ENCODE data around the gene USH2A.

The USH2A gene

GRCh38 chr1:215597961-215598360 lies 825.3 kb downstream of the USH2A start:
- no peak for TF ChIP-seq CTCF (IDR thresholded peaks at IDR 0.05; ENCODE audit: control insufficient read depth, insufficient read depth, low read depth, low read length, missing control alignments)
- H3K4me3 ChIP-seq (ENCODE audit: control insufficient read depth, low read depth, low read length) = no peak overlapping the region
- no peak for DNase-seq (ENCODE audit: low read depth)

GRCh38 chr1:215595231-215595630 lies 828.0 kb downstream of the USH2A start:
- TF ChIP-seq CTCF (IDR thresholded peaks at IDR 0.05; ENCODE audit: control insufficient read depth, insufficient read depth, low read depth, low read length, missing control alignments) = no peak
- no peak for DNase-seq (ENCODE audit: low read depth)
- no peak overlapping the region for H3K4me3 ChIP-seq (ENCODE audit: control insufficient read depth, low read depth, low read length)

- no peak overlapping the region for H3K4me3 ChIP-seq (ENCODE audit: control insufficient read depth, low read depth, low read length)
- TF ChIP-seq CTCF (IDR thresholded peaks at IDR 0.05; ENCODE audit: control insufficient read depth, insufficient read depth, low read depth, low read length, missing control alignments) = no peak
- no peak for DNase-seq (ENCODE audit: low read depth)
These were observed 828.6 kb downstream of the USH2A start for GRCh38 chr1:215594640-215595039.

GRCh38 chr1:215590779-215591491 lies 832.3 kb downstream of the USH2A start:
- H3K4me3 ChIP-seq (ENCODE audit: control insufficient read depth, low read depth, low read length) = no peak overlapping the region
- DNase-seq (ENCODE audit: low read depth) = no peak
- no peak for TF ChIP-seq CTCF (IDR thresholded peaks at IDR 0.05; ENCODE audit: control insufficient read depth, insufficient read depth, low read depth, low read length, missing control alignments)

GRCh38 chr1:215589650-215590435 lies 833.4 kb downstream of the USH2A start:
- no peak overlapping the region for H3K4me3 ChIP-seq (ENCODE audit: control insufficient read depth, low read depth, low read length)
- DNase-seq (ENCODE audit: low read depth) = no peak
- TF ChIP-seq CTCF (IDR thresholded peaks at IDR 0.05; ENCODE audit: control insufficient read depth, insufficient read depth, low read depth, low read length, missing control alignments) = no peak

- no peak for DNase-seq (ENCODE audit: low read depth)
- H3K4me3 ChIP-seq (ENCODE audit: control insufficient read depth, low read depth, low read length) = no peak overlapping the region
- no peak for TF ChIP-seq CTCF (IDR thresholded peaks at IDR 0.05; ENCODE audit: control insufficient read depth, insufficient read depth, low read depth, low read length, missing control alignments)
These were observed 838.9 kb downstream of the USH2A start for GRCh38 chr1:215584389-215584788.

All from AG09309 (cell line).